H9 (cell line): Measurements from ENCODE around the gene EIF4G2. TPM values are rescaled to one million over a fixed set of nuclear protein-coding genes. Genes with fewer than 3 reads are reported as not detected.

Source experiments
- DNase-seq: peaks from one replicate; pipeline ENCODE4 v3.0.0-alpha.2; 2017
- H2AFZ ChIP-seq: one replicate; pipeline ENCODE4 v1.6.1; 2013; ENCODE audit warnings: mild to moderate bottlenecking, low read length, control low read depth, moderate library complexity
- H2AK5ac ChIP-seq: 2 replicates; pipeline ENCODE4 v1.6.1; 2013; ENCODE audit warnings: low read length, control low read depth, mixed read lengths; ENCODE audit not compliant: insufficient read length
- H2BK120ac ChIP-seq: one replicate; pipeline ENCODE4 v1.6.1; 2013; ENCODE audit warnings: low read depth, mild to moderate bottlenecking, low read length, control low read depth, inconsistent platforms; ENCODE audit not compliant: poor library complexity, severe bottlenecking
- H2BK12ac ChIP-seq: 2 replicates; pipeline ENCODE4 v1.6.1; 2013; ENCODE audit warnings: low read length, control low read depth, mixed read lengths, low read depth; ENCODE audit not compliant: insufficient read length
- H2BK15ac ChIP-seq: 2 replicates; pipeline ENCODE4 v1.6.1; 2013; ENCODE audit warnings: low read depth, low read length, control low read depth
- H2BK20ac ChIP-seq: one replicate; pipeline ENCODE4 v1.6.1; 2013; ENCODE audit warnings: low read depth, mild to moderate bottlenecking, low read length, control low read depth, inconsistent platforms; ENCODE audit not compliant: poor library complexity, severe bottlenecking
- H2BK5ac ChIP-seq: 2 replicates; pipeline ENCODE4 v1.6.1; 2013; ENCODE audit warnings: low read length, control low read depth, mixed read lengths; ENCODE audit not compliant: insufficient read length
- H3K14ac ChIP-seq: 2 replicates; pipeline ENCODE4 v1.6.1; 2013; ENCODE audit warnings: low read length, control low read depth; ENCODE audit not compliant: insufficient read depth
- H3K18ac ChIP-seq: 2 replicates; pipeline ENCODE4 v1.6.1; 2013; ENCODE audit warnings: low read depth, mild to moderate bottlenecking, mixed read lengths, low read length, control low read depth; ENCODE audit not compliant: insufficient read length
- H3K23ac ChIP-seq: 2 replicates; pipeline ENCODE4 v1.6.1; 2013; ENCODE audit warnings: low read length, control low read depth, mixed read lengths, low read depth; ENCODE audit not compliant: insufficient read length
- H3K23me2 ChIP-seq: 2 replicates; pipeline ENCODE4 v1.6.1; 2013; ENCODE audit warnings: low read depth, mild to moderate bottlenecking, mixed read lengths, low read length, control low read depth; ENCODE audit not compliant: insufficient read length, poor library complexity, severe bottlenecking
- H3K27ac ChIP-seq: 2 replicates; pipeline ENCODE4 v1.5.1; 2013; ENCODE audit warnings: low read length, control low read depth, mixed read lengths, low read depth; ENCODE audit not compliant: insufficient read length
- H3K27me3 ChIP-seq: 2 replicates; pipeline ENCODE4 v1.6.1; 2013; ENCODE audit warnings: low read length, control low read depth, inconsistent platforms; ENCODE audit not compliant: insufficient read depth
- H3K4ac ChIP-seq: 2 replicates; pipeline ENCODE4 v1.6.1; 2013; ENCODE audit warnings: low read depth, mild to moderate bottlenecking, control low read depth, inconsistent platforms, low read length, moderate library complexity
- H3K4me1 ChIP-seq: 2 replicates; pipeline ENCODE4 v1.6.1; 2013; ENCODE audit warnings: low read length, control low read depth, inconsistent platforms; ENCODE audit not compliant: insufficient read depth
- H3K4me2 ChIP-seq: 2 replicates; pipeline ENCODE4 v1.6.1; 2013; ENCODE audit warnings: low read length, control low read depth, mixed read lengths; ENCODE audit not compliant: insufficient read length, insufficient read depth
- H3K56ac ChIP-seq: 2 replicates; pipeline ENCODE4 v1.6.1; 2013; ENCODE audit warnings: low read depth, mild to moderate bottlenecking, mixed read lengths, low read length, control low read depth; ENCODE audit not compliant: insufficient read length
- H3K79me1 ChIP-seq: 2 replicates; pipeline ENCODE4 v1.6.1; 2013; ENCODE audit warnings: low read depth, mild to moderate bottlenecking, moderate library complexity, low read length, control low read depth, inconsistent platforms; ENCODE audit not compliant: insufficient read depth, poor library complexity, severe bottlenecking
- H3K79me2 ChIP-seq: 2 replicates; pipeline ENCODE4 v1.6.1; 2013; ENCODE audit warnings: low read length, control low read depth, inconsistent platforms; ENCODE audit not compliant: insufficient read depth
- H3K9ac ChIP-seq: 2 replicates; pipeline ENCODE4 v1.6.1; 2013; ENCODE audit warnings: low read length, control low read depth, mixed read lengths; ENCODE audit not compliant: insufficient read length; ENCODE audit errors: extremely low read depth
- H3K9me3 ChIP-seq: one replicate; pipeline ENCODE4 v1.6.1; 2013; ENCODE audit warnings: low read depth, low read length, inconsistent platforms; ENCODE audit not compliant: control insufficient read depth
- H3T11ph ChIP-seq: one replicate; pipeline ENCODE4 v1.6.1; 2013; ENCODE audit warnings: mild to moderate bottlenecking, low read length, control low read depth, inconsistent platforms
- H4K20me1 ChIP-seq: one replicate; pipeline ENCODE4 v1.6.1; 2013; ENCODE audit not compliant: control insufficient read depth, insufficient read length, insufficient read depth
- H4K5ac ChIP-seq: 2 replicates; pipeline ENCODE4 v1.6.1; 2013; ENCODE audit warnings: low read depth, mild to moderate bottlenecking, mixed read lengths, low read length, control low read depth; ENCODE audit not compliant: insufficient read length
- H4K8ac ChIP-seq: replicated peaks from 2 replicates; pipeline ENCODE4 v1.6.1; 2013; ENCODE audit warnings: low read length, control low read depth, mixed read lengths, low read depth; ENCODE audit not compliant: insufficient read length
- H4K91ac ChIP-seq: 2 replicates; pipeline ENCODE4 v1.6.1; 2013; ENCODE audit warnings: low read depth, mild to moderate bottlenecking, moderate library complexity, mixed read lengths, low read length, control low read depth; ENCODE audit not compliant: insufficient read length
- H3K27ac Mint-ChIP-seq, 3 experiments: 2 replicates in 2 of 3; 3 replicates in 1 of 3; pipeline ENCODE4 v1.8.0; 2020 to 2021; ENCODE audit warnings: mixed read lengths in 3 of 3, mild to moderate bottlenecking in 1 of 3, moderate library complexity in 1 of 3
- H3K27me3 Mint-ChIP-seq: 2 replicates; pipeline ENCODE4 v1.8.0; 2021; ENCODE audit warnings: low read depth, mild to moderate bottlenecking, moderate library complexity, mixed read lengths
- H3K36me3 Mint-ChIP-seq, 3 experiments: 2 replicates in 2 of 3; 3 replicates in 1 of 3; pipeline ENCODE4 v1.8.0; 2020 to 2021; ENCODE audit warnings: low read depth in 3 of 3, mixed read lengths in 3 of 3; ENCODE audit not compliant: insufficient read depth in 1 of 3
- H3K4me1 Mint-ChIP-seq, 2 experiments: 2 replicates each; pipeline ENCODE4 v1.8.0; 2020; ENCODE audit warnings: mixed read lengths in 2 of 2
- H3K4me3 Mint-ChIP-seq, 2 experiments: 2 replicates in 1 of 2; 3 replicates in 1 of 2; pipeline ENCODE4 v1.8.0; 2020 to 2021; ENCODE audit warnings: mild to moderate bottlenecking in 2 of 2, mixed read lengths in 2 of 2, moderate library complexity in 1 of 2
- H3K9me3 Mint-ChIP-seq, 2 experiments: 2 replicates in 1 of 2; 3 replicates in 1 of 2; pipeline ENCODE4 v1.8.0; 2020; ENCODE audit warnings: mild to moderate bottlenecking in 2 of 2, mixed read lengths in 2 of 2, moderate library complexity in 1 of 2
- WGBS: extraction: QIAGEN DNeasy Blood & Tissue Kit; methylation state at CpG from one replicate; pipeline ENCODE4 v1.1.7; 2013; ENCODE audit warnings: missing lambda C conversion rate, low lambda C conversion rate, mixed read lengths; ENCODE audit not compliant: insufficient read length; ENCODE audit errors: extremely low coverage; 5-methylcytosine and 5-hydroxymethylcytosine counted together
- total RNA-seq: library from RNA; stranded (reverse); gene quantifications from 2 replicates; pipeline ENCODE4 v1.2.1, GENCODE V29; 2021
- TF ChIP-seq, protein P1 (sequence below): fragments of 200-600 bp; sonication (generic); conservative IDR thresholded peaks from 3 replicates; pipeline ENCODE4 v1.8.0; 2021; ENCODE audit warnings: antibody characterized with exemption, mild to moderate bottlenecking

EIF4G2 gene
- total RNA-seq, 1 experiment from 2014 or later, result 1,013 TPM

DNA sequence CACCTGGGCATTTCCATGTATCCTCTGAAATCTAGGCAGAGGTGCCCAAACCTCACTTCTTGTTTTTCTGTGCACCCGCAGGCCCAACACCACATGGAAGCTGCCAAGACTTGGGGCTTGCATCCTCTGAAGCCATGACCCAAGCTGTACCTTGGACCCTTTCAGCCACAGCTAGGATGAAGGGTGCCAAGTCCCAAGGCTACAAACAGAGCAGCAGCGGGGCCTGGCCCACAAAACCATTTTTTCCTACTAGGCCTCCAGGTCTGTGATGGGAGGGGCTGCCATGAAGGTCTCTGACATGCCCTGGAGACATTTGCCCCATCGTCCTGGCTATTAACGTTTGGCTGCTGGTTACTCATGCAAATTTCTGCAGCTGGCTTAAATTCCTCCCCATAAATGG is 20.4 kb upstream of the EIF4G2 start:
- H3K4me2 ChIP-seq, result no peak overlapping the region
- H3K79me1 ChIP-seq, result no peaks in the 10 kb centered on the region
- H3K27ac ChIP-seq, result no peak overlapping the region
- no peak overlapping the region for H2AK5ac ChIP-seq
- no peaks in the 10 kb centered on the region for H3K23me2 ChIP-seq
- H2BK12ac ChIP-seq, result no peak overlapping the region
- no peak overlapping the region for H2BK120ac ChIP-seq
- TF ChIP-seq, protein P1, sequence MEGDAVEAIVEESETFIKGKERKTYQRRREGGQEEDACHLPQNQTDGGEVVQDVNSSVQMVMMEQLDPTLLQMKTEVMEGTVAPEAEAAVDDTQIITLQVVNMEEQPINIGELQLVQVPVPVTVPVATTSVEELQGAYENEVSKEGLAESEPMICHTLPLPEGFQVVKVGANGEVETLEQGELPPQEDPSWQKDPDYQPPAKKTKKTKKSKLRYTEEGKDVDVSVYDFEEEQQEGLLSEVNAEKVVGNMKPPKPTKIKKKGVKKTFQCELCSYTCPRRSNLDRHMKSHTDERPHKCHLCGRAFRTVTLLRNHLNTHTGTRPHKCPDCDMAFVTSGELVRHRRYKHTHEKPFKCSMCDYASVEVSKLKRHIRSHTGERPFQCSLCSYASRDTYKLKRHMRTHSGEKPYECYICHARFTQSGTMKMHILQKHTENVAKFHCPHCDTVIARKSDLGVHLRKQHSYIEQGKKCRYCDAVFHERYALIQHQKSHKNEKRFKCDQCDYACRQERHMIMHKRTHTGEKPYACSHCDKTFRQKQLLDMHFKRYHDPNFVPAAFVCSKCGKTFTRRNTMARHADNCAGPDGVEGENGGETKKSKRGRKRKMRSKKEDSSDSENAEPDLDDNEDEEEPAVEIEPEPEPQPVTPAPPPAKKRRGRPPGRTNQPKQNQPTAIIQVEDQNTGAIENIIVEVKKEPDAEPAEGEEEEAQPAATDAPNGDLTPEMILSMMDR, result no peak
- H3K27me3 Mint-ChIP-seq, result no peaks in the 10 kb centered on the region; the same call in none of the 2 replicates
- H2BK5ac ChIP-seq, result no peak overlapping the region
- H4K5ac ChIP-seq, result no peak overlapping the region
- no peaks in the 10 kb centered on the region for H3K4me1 ChIP-seq
- H2BK20ac ChIP-seq, result no peak overlapping the region
- DNase-seq, result no peak
- no peak overlapping the region for H3K14ac ChIP-seq
- H3K36me3 Mint-ChIP-seq, result peaks cover 0 to 6% (median 0%) of the 10 kb centered on the region in 3 experiments; a peak in 2 of 7 replicates
- no peaks in the 10 kb centered on the region for H3K27me3 ChIP-seq
- H3K18ac ChIP-seq, result no peak overlapping the region
- H3K27ac Mint-ChIP-seq, result no peak overlapping the region
- no peak overlapping the region for H3K4ac ChIP-seq
- H2BK15ac ChIP-seq, result no peak overlapping the region
- no peaks in the 10 kb centered on the region for H4K20me1 ChIP-seq
- H4K91ac ChIP-seq, result no peak overlapping the region
- no peak overlapping the region for H3K4me3 Mint-ChIP-seq
- H3K9ac ChIP-seq, result no peak overlapping the region
- no CpG with 5 or more reads among the region's 4 CpGs for WGBS
- H2AFZ ChIP-seq, result no peak overlapping the region
- H3T11ph ChIP-seq, result no peak overlapping the region
- H3K56ac ChIP-seq, result no peak overlapping the region
- no peaks in the 10 kb centered on the region for H3K4me1 Mint-ChIP-seq
- H3K9me3 Mint-ChIP-seq, result peaks cover 5% of the 10 kb centered on the region in 2 experiments; a peak in 4 of 5 replicates
- no peak overlapping the region for H3K23ac ChIP-seq
- no peaks in the 10 kb centered on the region for H3K9me3 ChIP-seq
- no peak overlapping the region for H4K8ac ChIP-seq
- no peaks in the 10 kb centered on the region for H3K79me2 ChIP-seq
